Naive B cell (primary cell): ENCODE measurements around the gene C17orf114.
"Not testable (repeated sequence)": the region's sequence is repeated elsewhere in the genome, so short reads cannot be mapped to it uniquely, and the experiment has no call there.

ENCODE experiments used
- ATAC-seq, 2 donors: fragments of 150-1000 bp; cut with Tn5 transposase; 2 replicates each; pipeline ENCODE4 v1.10.0; 2021; ENCODE audit warnings: low read depth in 2 of 2, mild to moderate bottlenecking in 2 of 2, moderate library complexity in 2 of 2
- DNase-seq: peaks from one replicate; pipeline ENCODE4 v3.0.0; 2022
- H3K27ac Mint-ChIP-seq, 6 donors: one replicate each; pipeline ENCODE4 v1.8.0; 2020 to 2022; ENCODE audit warnings: mild to moderate bottlenecking in 6 of 6, mixed read lengths in 6 of 6, moderate library complexity in 5 of 6, inconsistent platforms in 2 of 6
- H3K27me3 Mint-ChIP-seq, 3 donors: one replicate each; pipeline ENCODE4 v1.8.0; 2021 to 2022; ENCODE audit warnings: mixed read lengths in 3 of 3, mild to moderate bottlenecking in 1 of 3
- H3K36me3 Mint-ChIP-seq, 2 donors: one replicate each; pipeline ENCODE4 v1.8.0; 2020 to 2022; ENCODE audit warnings: mixed read lengths in 2 of 2, inconsistent platforms in 1 of 2, mild to moderate bottlenecking in 1 of 2
- H3K4me1 Mint-ChIP-seq, 3 donors: one replicate each; pipeline ENCODE4 v1.8.0; 2020 to 2022; ENCODE audit warnings: mixed read lengths in 3 of 3, inconsistent platforms in 1 of 3, mild to moderate bottlenecking in 1 of 3, moderate library complexity in 1 of 3
- H3K4me3 Mint-ChIP-seq, 8 donors: one replicate each; pipeline ENCODE4 v1.8.0; 2020 to 2022; ENCODE audit warnings: mild to moderate bottlenecking in 8 of 8, mixed read lengths in 8 of 8, moderate library complexity in 8 of 8, inconsistent platforms in 2 of 8
- H3K9me3 Mint-ChIP-seq, 7 donors: one replicate each; pipeline ENCODE4 v1.8.0; 2020 to 2022; ENCODE audit warnings: mixed read lengths in 7 of 7, mild to moderate bottlenecking in 5 of 7, inconsistent platforms in 2 of 7, moderate library complexity in 1 of 7

C17orf114 gene

GRCh38 chr17:4837471-4838308, 35.6 kb upstream of the C17orf114 start:
- DNase-seq: no peak
- peaks cover 50 to 55% (median 53%) of the 10 kb centered on the region in 3 donors for H3K4me1 Mint-ChIP-seq
- no peaks in the 10 kb centered on the region for H3K36me3 Mint-ChIP-seq
- H3K4me3 Mint-ChIP-seq: peak overlapping the region in 1 of 8 donors; percentile 1
- no peaks in the 10 kb centered on the region for H3K9me3 Mint-ChIP-seq
- peak overlapping the region in 4 of 6 donors; percentile 4 to 94 (median 18) for H3K27ac Mint-ChIP-seq
- no peaks in the 10 kb centered on the region for H3K27me3 Mint-ChIP-seq
- no peak for ATAC-seq

GRCh38 chr17:4836221-4836620, 34.1 kb upstream of the C17orf114 start:
- no peak for DNase-seq
- ATAC-seq: no peak
- Mint-ChIP-seq H3K27me3 (no peaks in the 10 kb centered on the region), H3K4me1 (peaks cover 45 to 53% (median 52%) of the 10 kb centered on the region in 3 donors), H3K27ac (peak overlapping the region in 3 of 6 donors; percentile 8 to 60 (median 48)), H3K4me3 (peak overlapping the region in 3 of 8 donors; percentile 34 to 92 (median 62)), H3K9me3 (no peaks in the 10 kb centered on the region), H3K36me3 (no peaks in the 10 kb centered on the region)

GRCh38 chr17:4834681-4835020, 32.5 kb upstream of the C17orf114 start:
- Mint-ChIP-seq H3K27ac (peak overlapping the region in 5 of 6 donors; percentile 13 to 98 (median 95)), H3K9me3 (no peaks in the 10 kb centered on the region), H3K4me3 (peak overlapping the region in 7 of 8 donors; percentile 86 to 97 (median 94)), H3K36me3 (no peaks in the 10 kb centered on the region), H3K27me3 (no peaks in the 10 kb centered on the region), H3K4me1 (peaks cover 32 to 42% (median 38%) of the 10 kb centered on the region in 3 donors)
- ATAC-seq (no peak), DNase-seq (no peak)

- Mint-ChIP-seq H3K27ac (peak overlapping the region; percentile 44 to 99 (median 96)), H3K4me1 (peaks cover 26 to 36% (median 33%) of the 10 kb centered on the region in 3 donors), H3K4me3 (peak overlapping the region; percentile 86 to 97 (median 94)), H3K27me3 (no peaks in the 10 kb centered on the region), H3K36me3 (no peaks in the 10 kb centered on the region), H3K9me3 (no peaks in the 10 kb centered on the region)
- DNase-seq (no peak), ATAC-seq (no peak)
Measured at GRCh38 chr17:4833941-4834680, 32.0 kb upstream of the C17orf114 start.

GRCh38 chr17:4833178-4833940, 31.2 kb upstream of the C17orf114 start, which contains the start of gene MINK1:
Gene MINK1 (plus strand): TSS chr17:4833340. CDS start chr17:4833584, 244 bp downstream.
- no peaks in the 10 kb centered on the region for H3K27me3 Mint-ChIP-seq
- peaks cover 26 to 36% (median 32%) of the 10 kb centered on the region in 3 donors for H3K4me1 Mint-ChIP-seq
- DNase-seq (peak; percentile 90), ATAC-seq (peak; percentile 87 to 92)
- no peaks in the 10 kb centered on the region for H3K36me3 Mint-ChIP-seq
- peak within 1 kb of the TSS; percentile 82 to 99 (median 98) for H3K27ac Mint-ChIP-seq
- H3K9me3 Mint-ChIP-seq: no peaks in the 10 kb centered on the region
- H3K4me3 Mint-ChIP-seq: peak within 1 kb of the TSS; percentile 86 to 97 (median 95)

- not testable (repeated sequence) for H3K27me3 Mint-ChIP-seq, H3K9me3 Mint-ChIP-seq, H3K36me3 Mint-ChIP-seq, DNase-seq
- Mint-ChIP-seq H3K4me1 (peaks cover 23 to 33% (median 32%) of the 10 kb centered on the region in 3 donors), H3K27ac (peak overlapping the region; percentile 82 to 99 (median 98)), H3K4me3 (peak overlapping the region; percentile 84 to 97 (median 94))
- peak; percentile 23 to 27 for ATAC-seq
Measured at GRCh38 chr17:4832829-4833177, 30.7 kb upstream of the C17orf114 start.

GRCh38 chr17:4827399-4827798, 25.3 kb upstream of the C17orf114 start:
- DNase-seq (no peak), ATAC-seq (no peak)
- Mint-ChIP-seq H3K36me3 (no peaks in the 10 kb centered on the region), H3K27me3 (no peaks in the 10 kb centered on the region), H3K4me1 (no peaks in the 10 kb centered on the region), H3K27ac (no peak overlapping the region), H3K4me3 (no peak overlapping the region), H3K9me3 (no peaks in the 10 kb centered on the region)

- Mint-ChIP-seq H3K27me3 (no peaks in the 10 kb centered on the region), H3K9me3 (no peaks in the 10 kb centered on the region), H3K36me3 (no peaks in the 10 kb centered on the region), H3K4me1 (no peaks in the 10 kb centered on the region), H3K4me3 (no peak overlapping the region), H3K27ac (peak overlapping the region in 1 of 6 donors; percentile 84)
- DNase-seq (no peak), ATAC-seq (no peak)
Measured at GRCh38 chr17:4823373-4824089, 21.4 kb upstream of the C17orf114 start.

GRCh38 chr17:4822835-4823234, 20.7 kb upstream of the C17orf114 start:
- Mint-ChIP-seq H3K4me1 (no peaks in the 10 kb centered on the region), H3K4me3 (no peak overlapping the region), H3K9me3 (no peaks in the 10 kb centered on the region), H3K27ac (no peak overlapping the region), H3K27me3 (no peaks in the 10 kb centered on the region), H3K36me3 (no peaks in the 10 kb centered on the region)
- ATAC-seq (no peak), DNase-seq (no peak)

GRCh38 chr17:4818276-4818675, 16.1 kb upstream of the C17orf114 start:
- Mint-ChIP-seq H3K4me1 (peaks cover 0 to 5% (median 3%) of the 10 kb centered on the region in 3 donors), H3K9me3 (peaks cover 0 to 2% (median 0%) of the 10 kb centered on the region in 7 donors), H3K27me3 (no peaks in the 10 kb centered on the region), H3K27ac (no peak overlapping the region), H3K4me3 (no peak overlapping the region), H3K36me3 (peaks cover 0 to 11% of the 10 kb centered on the region in 2 donors)
- ATAC-seq (no peak), DNase-seq (no peak)

GRCh38 chr17:4816826-4817225, 14.7 kb upstream of the C17orf114 start:
- peaks cover 0 to 11% of the 10 kb centered on the region in 2 donors for H3K36me3 Mint-ChIP-seq
- DNase-seq: no peak
- peak overlapping the region in 1 of 6 donors; percentile 54 for H3K27ac Mint-ChIP-seq
- H3K4me3 Mint-ChIP-seq: no peak overlapping the region
- peaks cover 0 to 5% (median 3%) of the 10 kb centered on the region in 3 donors for H3K4me1 Mint-ChIP-seq
- peaks cover 0 to 2% (median 0%) of the 10 kb centered on the region in 7 donors for H3K9me3 Mint-ChIP-seq
- no peaks in the 10 kb centered on the region for H3K27me3 Mint-ChIP-seq
- ATAC-seq: no peak

- Mint-ChIP-seq H3K9me3 (peaks cover 0 to 2% (median 0%) of the 10 kb centered on the region in 7 donors), H3K27me3 (no peaks in the 10 kb centered on the region), H3K36me3 (peaks cover 5 to 11% of the 10 kb centered on the region in 2 donors), H3K4me1 (peaks cover 3 to 6% (median 5%) of the 10 kb centered on the region in 3 donors), H3K4me3 (no peak overlapping the region), H3K27ac (no peak overlapping the region)
- ATAC-seq (no peak), DNase-seq (no peak)
Measured at GRCh38 chr17:4815043-4815675, 13.0 kb upstream of the C17orf114 start.
